ENCODE results near the gene TAL2. TPM values are rescaled to one million over a fixed set of nuclear protein-coding genes. Genes with fewer than 3 reads are reported as not detected.

Gene TAL2
- total RNA-seq, 4 donors from 2014 or later = 3.7 TPM; not detected in 3

GRCh38 chr9:105647595-105648349 lies 14.5 kb upstream of the TAL2 start:
- 80 to 84% methylated on average over 12 of the region's 12 CpGs for WGBS, 2 donors
- no peak for DNase-seq (ENCODE audit: low spot score in 2 of 2)
- H3K36me3 ChIP-seq = peaks cover 0 to 7% (median 0%) of the 10 kb centered on the region in 3 donors
- H3K27ac ChIP-seq = no peak overlapping the region
- H3K27me3 ChIP-seq = no peaks in the 10 kb centered on the region
- TF ChIP-seq POLR2A (IDR thresholded peaks at IDR 0.05) (no peak), EP300 (IDR thresholded peaks at IDR 0.05) (no peak), CTCF (IDR thresholded peaks at IDR 0.05) (no peak)
- H3K4me3 ChIP-seq = no peak overlapping the region
- no peaks in the 10 kb centered on the region for H3K9me3 ChIP-seq
- no peaks in the 10 kb centered on the region for H3K4me1 ChIP-seq

GRCh38 chr9:105651806-105652205 lies 10.5 kb upstream of the TAL2 start:
- H3K27ac ChIP-seq = no peak overlapping the region
- H3K36me3 ChIP-seq = no peaks in the 10 kb centered on the region
- peaks cover 0 to 12% (median 5%) of the 10 kb centered on the region in 4 donors for H3K4me1 ChIP-seq
- no peaks in the 10 kb centered on the region for H3K9me3 ChIP-seq
- H3K4me3 ChIP-seq = no peak overlapping the region
- WGBS, 2 donors = 60 to 63% methylated on average over 4 of the region's 4 CpGs
- H3K27me3 ChIP-seq = peaks cover 0 to 14% of the 10 kb centered on the region in 2 donors
- DNase-seq (ENCODE audit: low spot score in 2 of 2) = no peak
- TF ChIP-seq EP300 (IDR thresholded peaks at IDR 0.05) = no peak
- TF ChIP-seq POLR2A (IDR thresholded peaks at IDR 0.05) = no peak
- no peak for TF ChIP-seq CTCF (IDR thresholded peaks at IDR 0.05)

- Histone ChIP-seq H3K4me3 (peak overlapping the region; percentile 6 to 53 (median 42)), H3K27ac (no peak overlapping the region), H3K36me3 (no peaks in the 10 kb centered on the region), H3K27me3 (peaks cover 0 to 31% of the 10 kb centered on the region in 2 donors), H3K4me1 (peaks cover 0 to 14% (median 6%) of the 10 kb centered on the region in 4 donors), H3K9me3 (no peaks in the 10 kb centered on the region)
- TF ChIP-seq EP300 (IDR thresholded peaks at IDR 0.05) (no peak), CTCF (IDR thresholded peaks at IDR 0.05) (peak in 2 of 5 experiments; percentile 10 to 27)
- 2% methylated on average over 49 to 57 of the region's 75 CpGs for WGBS, 2 donors
- no peak for DNase-seq (ENCODE audit: low spot score in 2 of 2)
These were observed 5.9 kb upstream of the TAL2 start for GRCh38 chr9:105656131-105656921.

- no peak overlapping the region for H3K27ac ChIP-seq
- peaks cover 0 to 31% of the 10 kb centered on the region in 2 donors for H3K27me3 ChIP-seq
- H3K36me3 ChIP-seq = no peaks in the 10 kb centered on the region
- DNase-seq (ENCODE audit: low spot score in 2 of 2) = no peak
- no peak overlapping the region for H3K4me3 ChIP-seq
- WGBS, 2 donors = 81 to 91% methylated on average over 2 of the region's 2 CpGs
- peaks cover 0 to 14% (median 6%) of the 10 kb centered on the region in 4 donors for H3K4me1 ChIP-seq
- no peaks in the 10 kb centered on the region for H3K9me3 ChIP-seq
- TF ChIP-seq CTCF (IDR thresholded peaks at IDR 0.05) = no peak
These were observed 3.9 kb upstream of the TAL2 start for GRCh38 chr9:105658351-105658750.

GRCh38 chr9:105661011-105661410 lies 1.2 kb upstream of the TAL2 start:
- TF ChIP-seq CTCF (IDR thresholded peaks at IDR 0.05) (no peak), EP300 (IDR thresholded peaks at IDR 0.05) (no peak), POLR2A (IDR thresholded peaks at IDR 0.05) (no peak)
- WGBS, 2 donors = 86 to 91% methylated on average over 4 of the region's 4 CpGs
- H3K36me3 ChIP-seq = no peaks in the 10 kb centered on the region

More at GRCh38 chr9:105661011-105661410, 1.2 kb upstream of the TAL2 start:
- Histone ChIP-seq H3K4me1 (peaks cover 0 to 10% (median 5%) of the 10 kb centered on the region in 4 donors), H3K9me3 (no peaks in the 10 kb centered on the region), H3K4me3 (no peak overlapping the region), H3K27ac (no peak overlapping the region), H3K27me3 (peaks cover 0 to 26% of the 10 kb centered on the region in 2 donors)
- no peak for DNase-seq (ENCODE audit: low spot score in 2 of 2)

Data from tibial nerve (tissue), 4 donors.